Mesendoderm (in vitro differentiated cells): Measurements from ENCODE around the gene SMIM21.

Experiments used
- DNase-seq: peaks from one replicate; pipeline ENCODE4 v3.0.0; 2013
- H2AK5ac ChIP-seq: 2 replicates; pipeline ENCODE4 v1.6.1; 2013; ENCODE audit warnings: low read length, inconsistent platforms
- H2BK120ac ChIP-seq: 2 replicates; pipeline ENCODE4 v1.6.1; 2013; ENCODE audit warnings: low read depth, mild to moderate bottlenecking, low read length, moderate library complexity, mixed read lengths
- H2BK15ac ChIP-seq: replicated peaks from 2 replicates; pipeline ENCODE4 v1.6.1; 2013; ENCODE audit warnings: low read depth, mild to moderate bottlenecking, moderate library complexity
- H2BK5ac ChIP-seq: 2 replicates; pipeline ENCODE4 v1.6.1; 2013; ENCODE audit warnings: low read length, inconsistent platforms
- H3K18ac ChIP-seq: 2 replicates; pipeline ENCODE4 v1.6.1; 2013; ENCODE audit warnings: mild to moderate bottlenecking, low read length, mixed read lengths
- H3K23ac ChIP-seq: one replicate; pipeline ENCODE4 v1.6.1; 2013; ENCODE audit warnings: low read length
- H3K27ac ChIP-seq: 2 replicates; pipeline ENCODE4 v1.5.1; 2013; ENCODE audit warnings: low read depth, mild to moderate bottlenecking, inconsistent platforms, low read length, moderate library complexity
- H3K27me3 ChIP-seq: 2 replicates; pipeline ENCODE4 v1.6.1; 2013; ENCODE audit warnings: low read length, control low read depth, mild to moderate bottlenecking, inconsistent platforms; ENCODE audit not compliant: insufficient read depth, poor library complexity
- H3K36me3 ChIP-seq: 2 replicates; pipeline ENCODE4 v1.6.1; 2013; ENCODE audit warnings: low read length, inconsistent platforms; ENCODE audit not compliant: control insufficient read depth, insufficient read depth
- H3K4ac ChIP-seq: one replicate; pipeline ENCODE4 v1.6.1; 2013; ENCODE audit warnings: low read depth, mild to moderate bottlenecking, low read length, moderate library complexity
- H3K4me1 ChIP-seq: 2 replicates; pipeline ENCODE4 v1.6.1; 2013; ENCODE audit warnings: low read depth, low read length, inconsistent platforms; ENCODE audit not compliant: control insufficient read depth
- H3K4me2 ChIP-seq: 2 replicates; pipeline ENCODE4 v1.6.1; 2013; ENCODE audit warnings: low read length
- H3K4me3 ChIP-seq: 2 replicates; pipeline ENCODE4 v1.5.1; 2013; ENCODE audit warnings: mild to moderate bottlenecking, low read length
- H3K56ac ChIP-seq: one replicate; pipeline ENCODE4 v1.6.1; 2013; ENCODE audit warnings: low read length
- H3K79me1 ChIP-seq: 2 replicates; pipeline ENCODE4 v1.6.1; 2013; ENCODE audit warnings: low read length, inconsistent platforms
- H3K79me2 ChIP-seq: 2 replicates; pipeline ENCODE4 v1.6.1; 2013; ENCODE audit warnings: mild to moderate bottlenecking, low read length; ENCODE audit not compliant: control insufficient read depth, insufficient read depth
- H3K9ac ChIP-seq: 2 replicates; pipeline ENCODE4 v1.6.1; 2013; ENCODE audit warnings: low read length, inconsistent platforms
- H4K5ac ChIP-seq: one replicate; pipeline ENCODE4 v1.6.1; 2013; ENCODE audit warnings: low read length
- H4K8ac ChIP-seq: one replicate; pipeline ENCODE4 v1.6.1; 2013; ENCODE audit warnings: low read depth, mild to moderate bottlenecking, control low read depth, low read length, moderate library complexity
- WGBS: extraction: QIAGEN DNeasy Blood & Tissue Kit; methylation state at CpG from one replicate; pipeline ENCODE4 v1.1.7; 2013; ENCODE audit warnings: low lambda C conversion rate, missing lambda C conversion rate; ENCODE audit not compliant: insufficient coverage; ENCODE audit errors: extremely low coverage; 5-methylcytosine and 5-hydroxymethylcytosine counted together

SMIM21 gene

DNA sequence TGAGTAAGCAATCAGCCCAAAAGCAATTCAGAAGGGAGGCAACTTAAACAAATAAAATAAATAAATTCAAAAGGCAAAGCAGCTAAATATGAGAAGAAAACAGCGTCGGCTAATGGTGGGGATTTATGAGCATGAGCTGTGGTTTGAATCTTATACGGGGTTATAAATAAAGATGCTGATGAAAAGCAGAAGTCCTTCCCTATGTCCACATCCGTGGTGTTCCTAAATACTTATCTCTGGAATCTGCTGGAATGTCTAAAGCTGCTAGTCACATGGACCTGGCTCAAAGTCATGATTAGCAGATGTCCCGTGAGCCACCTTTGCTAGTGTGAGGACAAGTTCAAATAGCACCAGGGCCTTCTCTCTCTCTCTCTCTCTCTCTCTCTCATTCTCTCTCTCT is 33.8 kb downstream of the SMIM21 start:
- no peak overlapping the region for H2BK5ac ChIP-seq
- no peak overlapping the region for H3K9ac ChIP-seq
- DNase-seq: no peak
- H2AK5ac ChIP-seq: no peak overlapping the region
- H3K56ac ChIP-seq: no peak overlapping the region
- H3K27ac ChIP-seq: no peak overlapping the region
- no peak overlapping the region for H3K4ac ChIP-seq
- no peaks in the 10 kb centered on the region for H3K36me3 ChIP-seq
- H3K23ac ChIP-seq: no peak overlapping the region
- no peak overlapping the region for H3K4me2 ChIP-seq
- no peaks in the 10 kb centered on the region for H3K79me1 ChIP-seq
- H4K8ac ChIP-seq: no peak overlapping the region
- H4K5ac ChIP-seq: no peak overlapping the region
- H2BK120ac ChIP-seq: no peak overlapping the region
- H2BK15ac ChIP-seq: no peak overlapping the region
- H3K27me3 ChIP-seq: no peaks in the 10 kb centered on the region
- H3K79me2 ChIP-seq: no peaks in the 10 kb centered on the region
- no peak overlapping the region for H3K18ac ChIP-seq
- WGBS: no CpG with 5 or more reads among the region's 5 CpGs
- H3K4me3 ChIP-seq: no peak overlapping the region
- H3K4me1 ChIP-seq: no peaks in the 10 kb centered on the region

DNA sequence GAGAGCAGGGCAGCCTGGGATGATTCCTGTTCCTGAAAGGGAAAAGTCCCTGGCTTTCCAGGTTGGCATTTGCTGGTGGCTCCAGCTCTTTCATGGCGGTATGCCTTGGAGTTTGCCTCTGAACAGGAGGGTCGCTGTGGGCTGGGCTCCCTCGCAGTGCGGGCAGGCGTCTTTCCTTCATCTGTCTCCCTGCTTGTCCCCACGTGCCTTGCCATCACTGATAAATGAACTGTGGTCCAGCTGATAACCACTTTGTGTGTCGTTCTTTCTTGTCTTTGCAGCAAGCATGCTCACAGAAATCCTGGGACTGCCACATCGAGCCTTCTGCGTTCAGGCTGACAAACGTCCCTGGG is 35.3 kb downstream of the SMIM21 start:
- WGBS: no CpG with 5 or more reads among the region's 10 CpGs
- H4K5ac ChIP-seq: no peak overlapping the region
- no peak overlapping the region for H3K23ac ChIP-seq
- no peaks in the 10 kb centered on the region for H3K27me3 ChIP-seq
- H4K8ac ChIP-seq: no peak overlapping the region
- H3K4ac ChIP-seq: no peak overlapping the region
- no peak overlapping the region for H3K27ac ChIP-seq
- no peaks in the 10 kb centered on the region for H3K79me2 ChIP-seq
- H3K4me3 ChIP-seq: no peak overlapping the region
- no peaks in the 10 kb centered on the region for H3K4me1 ChIP-seq
- no peak overlapping the region for H3K9ac ChIP-seq
- H3K4me2 ChIP-seq: no peak overlapping the region
- H3K79me1 ChIP-seq: no peaks in the 10 kb centered on the region
- no peak overlapping the region for H3K56ac ChIP-seq
- no peak overlapping the region for H2BK120ac ChIP-seq
- no peak overlapping the region for H2BK15ac ChIP-seq
- no peak overlapping the region for H3K18ac ChIP-seq
- no peak for DNase-seq
- no peak overlapping the region for H2AK5ac ChIP-seq
- H3K36me3 ChIP-seq: no peaks in the 10 kb centered on the region
- no peak overlapping the region for H2BK5ac ChIP-seq

DNA sequence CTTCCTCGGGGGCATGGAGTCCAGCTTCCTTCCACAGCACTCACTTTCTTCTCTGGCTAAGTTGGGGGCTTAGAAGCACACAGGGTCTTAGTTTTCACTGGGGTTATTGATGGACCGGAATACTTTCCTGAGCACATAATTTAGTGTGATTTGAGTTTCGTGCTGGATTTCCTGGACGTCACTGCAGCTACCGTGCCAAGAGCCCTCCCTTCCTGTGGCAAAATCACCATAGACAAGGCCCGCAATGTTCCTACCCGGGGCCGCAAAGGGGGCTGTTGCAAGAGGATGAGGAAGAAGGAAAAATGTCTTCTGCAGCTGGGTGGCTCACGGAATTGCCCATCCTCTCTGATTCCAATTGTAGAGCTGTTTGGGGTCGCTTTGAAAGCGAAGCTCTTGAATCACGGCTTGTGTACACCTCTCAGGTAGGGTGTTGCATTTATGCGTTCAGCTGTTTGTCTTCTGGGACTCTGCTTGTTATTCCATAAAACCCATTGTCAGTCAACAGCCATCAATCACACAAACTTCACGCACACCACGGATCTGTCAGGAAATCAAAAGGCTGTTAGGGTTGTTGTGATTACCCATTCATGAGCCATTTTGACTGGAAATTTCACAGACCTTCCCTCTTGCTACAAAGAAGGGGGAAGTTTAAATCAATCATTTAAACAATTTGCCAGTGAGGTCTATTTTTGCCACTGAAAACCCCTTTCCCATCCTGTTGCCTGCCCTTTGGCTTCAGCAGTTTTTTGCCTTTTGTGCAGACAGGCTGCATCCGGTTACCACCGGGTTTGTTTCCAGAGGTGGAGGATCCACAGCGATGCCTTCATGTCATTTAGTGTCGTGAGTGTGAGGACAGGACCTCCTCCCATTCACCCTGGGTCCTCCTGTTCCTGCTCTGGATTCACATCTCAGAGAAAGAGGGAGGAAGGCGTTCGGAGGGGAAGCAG is 36.0 kb downstream of the SMIM21 start:
- WGBS: no CpG with 5 or more reads among the region's 21 CpGs
- Histone ChIP-seq H3K4me1 (no peaks in the 10 kb centered on the region), H3K4me2 (no peak overlapping the region), H3K56ac (no peak overlapping the region), H3K23ac (no peak overlapping the region), H4K5ac (no peak overlapping the region), H3K4ac (no peak overlapping the region), H3K36me3 (no peaks in the 10 kb centered on the region), H3K27ac (no peak overlapping the region), H3K79me2 (no peaks in the 10 kb centered on the region), H4K8ac (no peak overlapping the region), H3K4me3 (no peak overlapping the region), H3K79me1 (no peaks in the 10 kb centered on the region), H3K18ac (no peak overlapping the region), H2BK15ac (no peak overlapping the region), H2AK5ac (no peak overlapping the region), H3K27me3 (no peaks in the 10 kb centered on the region), H2BK120ac (no peak overlapping the region), H2BK5ac (no peak overlapping the region), H3K9ac (no peak overlapping the region)
- DNase-seq: no peak

DNA sequence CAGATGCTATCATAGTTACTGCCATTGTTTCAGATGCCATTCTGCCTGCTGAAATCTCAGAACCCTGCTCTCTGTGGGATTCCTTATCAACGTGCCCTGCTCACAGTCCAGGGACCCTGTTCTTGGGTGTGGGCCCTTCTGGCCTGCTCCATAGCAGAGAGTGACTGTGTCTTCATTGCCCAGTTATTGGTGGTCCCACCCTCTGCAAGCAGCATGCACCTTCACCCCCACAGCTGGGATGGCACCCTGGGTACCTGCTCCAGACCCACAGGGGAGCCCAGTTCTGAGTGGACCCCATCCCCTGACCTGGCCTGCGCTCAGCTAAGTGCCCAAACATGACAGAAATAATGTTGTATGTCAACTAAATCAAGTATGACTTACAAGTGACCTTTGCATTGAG is 36.6 kb downstream of the SMIM21 start:
- Histone ChIP-seq H3K56ac (no peak overlapping the region), H2AK5ac (no peak overlapping the region), H4K5ac (no peak overlapping the region), H3K79me1 (no peaks in the 10 kb centered on the region), H2BK120ac (no peak overlapping the region), H3K27me3 (no peaks in the 10 kb centered on the region), H3K4ac (no peak overlapping the region), H3K23ac (no peak overlapping the region), H3K4me1 (no peaks in the 10 kb centered on the region), H3K79me2 (no peaks in the 10 kb centered on the region), H3K4me3 (no peak overlapping the region), H2BK15ac (no peak overlapping the region), H4K8ac (no peak overlapping the region), H3K36me3 (no peaks in the 10 kb centered on the region), H3K4me2 (no peak overlapping the region), H3K18ac (no peak overlapping the region), H3K27ac (no peak overlapping the region), H3K9ac (no peak overlapping the region), H2BK5ac (no peak overlapping the region)
- DNase-seq: no peak
- no CpG with 5 or more reads among the region's 2 CpGs for WGBS

DNA sequence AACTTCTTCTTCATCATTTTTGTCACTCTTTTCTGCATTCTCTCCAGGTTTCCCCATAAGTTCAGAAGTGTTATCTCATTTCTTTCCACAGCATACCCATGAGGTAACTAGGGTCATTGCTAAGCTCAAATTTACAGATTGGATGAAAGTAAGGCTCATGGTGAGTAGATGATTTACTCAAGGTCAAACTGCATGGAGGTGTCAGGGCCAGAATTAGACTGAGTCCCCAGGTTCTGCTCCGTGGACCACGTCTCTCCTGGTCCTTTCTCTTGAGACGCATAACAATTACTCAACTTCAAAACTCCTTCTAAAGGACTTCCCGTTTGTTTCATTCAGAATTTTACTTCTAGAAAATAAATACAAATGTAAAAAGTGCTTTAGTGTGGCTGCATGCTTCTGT is 43.4 kb downstream of the SMIM21 start:
- H2BK120ac ChIP-seq: no peak overlapping the region
- no peak overlapping the region for H3K9ac ChIP-seq
- no peak overlapping the region for H2BK5ac ChIP-seq
- no CpG with 5 or more reads among the region's 4 CpGs for WGBS
- H3K79me2 ChIP-seq: no peaks in the 10 kb centered on the region
- H3K4me3 ChIP-seq: no peak overlapping the region
- H3K4ac ChIP-seq: no peak overlapping the region
- H4K8ac ChIP-seq: no peak overlapping the region
- no peak overlapping the region for H3K56ac ChIP-seq
- no peak overlapping the region for H2BK15ac ChIP-seq
- no peaks in the 10 kb centered on the region for H3K36me3 ChIP-seq
- H3K18ac ChIP-seq: no peak overlapping the region
- no peak for DNase-seq
- no peak overlapping the region for H4K5ac ChIP-seq
- H3K27ac ChIP-seq: no peak overlapping the region
- no peaks in the 10 kb centered on the region for H3K27me3 ChIP-seq
- no peaks in the 10 kb centered on the region for H3K4me1 ChIP-seq
- H3K23ac ChIP-seq: no peak overlapping the region
- H2AK5ac ChIP-seq: no peak overlapping the region
- H3K4me2 ChIP-seq: no peak overlapping the region
- H3K79me1 ChIP-seq: no peaks in the 10 kb centered on the region
